ENCODE results near the gene ZNF598.
"Not testable (repeated sequence)": the region's sequence is repeated elsewhere in the genome, so short reads cannot be mapped to it uniquely, and the experiment has no call there.

The ZNF598 gene

DNA sequence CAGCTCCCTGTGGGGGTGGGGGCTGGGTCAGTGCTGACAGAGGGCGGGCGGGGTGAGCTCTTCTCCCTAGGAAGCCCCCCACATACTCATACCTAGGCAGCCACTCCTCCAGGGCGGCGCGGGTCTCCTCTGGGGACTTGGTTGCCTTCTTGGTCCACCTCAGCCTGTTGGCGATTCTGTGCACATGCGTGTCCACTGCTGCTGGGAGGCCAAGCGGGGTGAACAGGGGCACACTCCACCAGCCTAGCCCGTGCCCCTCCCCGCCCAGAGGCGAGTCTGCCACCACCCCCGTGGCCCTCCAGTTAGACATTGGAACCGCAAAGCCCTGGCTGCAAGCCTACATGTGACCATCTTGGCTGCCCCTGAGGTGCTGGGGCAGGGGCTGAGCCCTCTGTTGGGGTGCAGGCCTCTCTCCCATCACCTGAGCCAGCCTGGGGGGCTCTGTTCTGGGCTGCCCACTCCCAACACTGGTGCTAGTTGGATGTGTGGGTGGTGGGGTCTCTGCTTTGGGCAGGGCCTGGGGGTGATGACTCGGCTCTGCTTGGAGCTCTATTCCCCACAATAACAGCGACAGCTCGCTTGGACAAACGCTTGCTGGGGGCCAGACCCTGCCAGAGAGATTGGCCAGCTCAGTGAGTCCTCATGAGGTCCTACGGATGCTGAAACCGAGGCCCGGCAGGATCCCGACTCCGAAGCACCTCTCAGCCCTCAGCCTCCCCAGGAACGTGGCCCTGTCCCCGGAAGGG is 30.6 kb upstream of the ZNF598 start:
- no peak for DNase-seq (ENCODE audit: low read depth)

DNA sequence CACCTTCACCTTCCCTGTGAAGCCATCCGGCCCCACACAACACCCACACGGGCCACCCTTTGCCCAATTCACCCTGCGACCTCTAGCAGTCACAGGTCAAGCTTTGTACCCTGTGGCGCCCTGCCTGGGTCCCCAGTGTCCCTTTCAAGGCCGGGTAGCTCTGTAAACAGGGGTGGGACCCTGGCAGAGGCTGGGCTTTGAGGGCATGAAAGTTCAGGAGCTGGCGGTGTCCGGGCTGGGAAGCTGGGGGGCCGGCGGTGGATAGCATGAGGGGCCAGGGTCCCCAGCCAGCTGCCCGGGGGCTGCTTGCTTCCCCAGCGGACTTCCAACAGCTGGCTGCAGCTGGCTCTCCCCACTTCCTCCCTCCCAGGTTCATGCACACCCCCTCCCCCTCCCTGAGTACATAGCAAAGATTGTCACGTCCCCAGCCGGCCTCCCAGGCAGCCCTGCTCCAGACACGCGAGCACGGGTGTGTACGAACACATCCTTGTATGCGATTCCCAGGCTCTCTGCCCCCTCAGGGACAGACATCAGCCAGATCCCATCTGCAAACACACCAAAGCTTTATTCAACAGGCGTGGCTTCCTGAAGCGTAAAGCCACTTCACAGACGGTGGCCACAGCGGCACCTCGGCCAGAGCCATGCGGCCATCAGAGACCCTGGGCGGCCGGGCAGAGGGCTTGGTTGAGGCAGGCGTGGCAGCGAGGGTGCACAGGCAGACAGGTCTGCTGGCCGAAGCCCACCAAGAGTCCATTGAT is 29.8 kb upstream of the ZNF598 start:
- DNase-seq (ENCODE audit: low read depth), result no peak

DNA sequence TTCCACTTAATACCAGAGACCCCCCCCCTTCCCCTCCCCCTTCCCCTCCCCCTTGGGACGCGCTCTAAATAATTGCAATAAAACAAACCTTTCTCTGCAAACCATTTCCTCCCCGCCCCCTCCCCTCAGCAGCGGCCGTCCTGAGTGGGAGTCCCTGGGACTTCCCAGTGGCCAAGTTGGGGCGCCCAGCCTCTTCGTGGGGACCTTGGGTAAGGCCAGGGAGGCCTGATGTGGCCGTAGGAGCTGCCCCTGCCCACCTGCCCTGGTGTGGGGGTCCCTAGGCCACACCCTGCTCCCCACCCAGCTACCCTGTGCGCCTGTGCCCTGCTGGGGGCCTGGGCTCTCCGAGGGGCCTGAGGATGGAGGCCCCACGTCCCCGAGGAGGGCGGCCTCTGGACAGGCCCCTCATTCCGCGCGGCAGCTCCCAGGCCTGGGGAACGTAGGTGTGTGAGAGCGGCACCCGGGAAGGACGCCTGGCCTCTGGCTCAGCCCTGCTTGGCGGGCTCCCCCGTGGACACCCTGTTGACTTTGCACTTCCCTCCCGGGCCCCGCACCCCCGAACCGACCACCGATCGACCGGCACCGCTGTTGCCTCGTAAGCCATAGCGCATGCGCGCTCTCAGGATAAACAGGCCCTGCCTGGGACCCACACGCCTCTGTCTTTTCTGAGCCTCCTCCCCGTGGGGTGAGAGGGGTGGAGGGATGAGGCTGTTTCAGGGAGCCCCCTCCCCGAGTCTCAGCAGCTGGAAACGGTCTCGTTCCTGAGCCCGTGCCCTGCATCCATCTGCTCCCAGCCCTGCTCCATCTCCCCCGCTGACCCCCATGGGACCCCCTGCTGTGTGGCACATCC is 29.0 kb upstream of the ZNF598 start:
- DNase-seq (ENCODE audit: low read depth), result no peak

DNA sequence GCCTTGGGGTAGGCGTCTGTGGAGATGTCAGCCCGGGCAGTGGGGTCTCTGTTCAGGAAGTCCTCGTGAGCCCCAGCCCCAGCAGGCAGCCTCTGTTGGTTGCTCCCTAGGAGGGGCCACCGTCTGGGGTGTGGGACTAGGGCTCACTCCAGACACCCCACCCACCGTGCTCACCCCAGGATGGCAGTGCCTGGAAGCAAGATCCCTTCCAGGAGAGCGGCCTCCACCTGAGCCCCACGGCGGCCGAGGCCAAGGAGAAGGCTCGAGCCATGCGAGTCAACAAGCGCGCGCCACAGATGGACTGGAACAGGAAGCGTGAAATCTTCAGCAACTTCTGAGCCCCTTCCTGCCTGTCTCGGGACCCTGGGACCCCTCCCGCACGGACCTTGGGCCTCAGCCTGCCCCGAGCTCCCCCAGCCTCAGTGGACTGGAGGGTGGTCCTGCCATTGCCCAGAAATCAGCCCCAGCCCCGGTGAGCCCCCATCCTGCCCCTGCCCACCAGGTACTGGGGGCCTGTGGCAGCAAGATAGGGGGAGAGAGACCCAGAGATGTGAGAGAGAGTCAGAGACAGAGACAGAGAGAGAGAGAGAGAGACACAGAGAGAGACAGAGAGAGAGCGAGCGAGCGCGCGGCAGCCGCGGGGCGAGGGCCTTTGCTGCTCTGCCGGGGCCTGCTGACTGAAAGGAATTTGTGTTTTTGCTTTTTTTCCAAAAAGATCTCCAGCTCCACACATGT is 28.2 kb upstream of the ZNF598 start:
- DNase-seq (ENCODE audit: low read depth), result no peak

DNA sequence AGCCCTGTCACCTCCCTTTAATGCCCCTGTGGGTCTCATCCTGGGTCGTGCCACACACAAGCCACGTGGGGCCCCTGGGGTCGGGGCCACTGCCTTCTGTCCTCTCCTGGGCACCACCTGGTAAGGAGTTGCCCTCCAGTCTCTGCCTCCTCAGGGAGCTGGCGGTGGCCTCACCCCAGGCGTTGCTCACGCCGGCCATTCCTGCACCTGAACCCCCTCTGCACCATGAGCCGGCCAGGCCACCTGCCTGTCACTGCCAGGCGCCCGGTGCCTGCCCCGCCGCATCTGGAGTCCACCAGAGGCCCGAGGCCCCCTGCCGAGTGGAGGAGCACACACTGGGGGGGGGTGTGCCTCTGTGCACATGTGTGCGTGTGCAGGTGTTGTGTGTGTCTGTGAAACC is 27.5 kb upstream of the ZNF598 start:
- DNase-seq (ENCODE audit: low read depth), result no peak

DNA sequence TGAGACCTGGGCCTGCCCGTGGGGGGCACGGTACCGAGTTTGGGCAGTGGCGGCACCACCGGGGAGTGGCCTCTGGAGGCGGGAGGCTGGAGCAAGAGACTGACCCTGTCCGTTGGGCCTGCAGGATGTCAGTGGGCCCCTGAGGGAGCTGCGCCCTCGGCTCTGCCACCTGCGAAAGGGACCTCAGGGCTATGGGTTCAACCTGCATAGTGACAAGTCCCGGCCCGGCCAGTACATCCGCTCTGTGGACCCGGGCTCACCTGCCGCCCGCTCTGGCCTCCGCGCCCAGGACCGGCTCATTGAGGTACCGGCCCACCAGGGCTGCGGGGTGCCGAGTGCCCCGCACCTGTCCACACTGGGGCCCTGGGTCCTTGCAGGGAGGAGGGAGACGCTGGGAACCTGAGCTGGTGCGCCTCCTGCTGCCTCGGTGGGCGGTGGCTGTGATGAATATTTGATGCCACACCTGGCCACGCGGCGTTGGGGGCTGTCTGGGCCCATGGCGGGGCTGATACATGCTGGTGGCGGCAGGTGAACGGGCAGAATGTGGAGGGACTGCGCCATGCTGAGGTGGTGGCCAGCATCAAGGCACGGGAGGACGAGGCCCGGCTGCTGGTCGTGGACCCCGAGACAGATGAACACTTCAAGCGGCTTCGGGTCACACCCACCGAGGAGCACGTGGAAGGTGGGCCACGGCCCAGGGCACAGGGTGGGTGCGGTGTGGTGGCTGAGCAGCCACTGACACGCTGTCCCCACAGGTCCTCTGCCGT is 26.8 kb upstream of the ZNF598 start:
- DNase-seq (ENCODE audit: low read depth), result no peak

DNA sequence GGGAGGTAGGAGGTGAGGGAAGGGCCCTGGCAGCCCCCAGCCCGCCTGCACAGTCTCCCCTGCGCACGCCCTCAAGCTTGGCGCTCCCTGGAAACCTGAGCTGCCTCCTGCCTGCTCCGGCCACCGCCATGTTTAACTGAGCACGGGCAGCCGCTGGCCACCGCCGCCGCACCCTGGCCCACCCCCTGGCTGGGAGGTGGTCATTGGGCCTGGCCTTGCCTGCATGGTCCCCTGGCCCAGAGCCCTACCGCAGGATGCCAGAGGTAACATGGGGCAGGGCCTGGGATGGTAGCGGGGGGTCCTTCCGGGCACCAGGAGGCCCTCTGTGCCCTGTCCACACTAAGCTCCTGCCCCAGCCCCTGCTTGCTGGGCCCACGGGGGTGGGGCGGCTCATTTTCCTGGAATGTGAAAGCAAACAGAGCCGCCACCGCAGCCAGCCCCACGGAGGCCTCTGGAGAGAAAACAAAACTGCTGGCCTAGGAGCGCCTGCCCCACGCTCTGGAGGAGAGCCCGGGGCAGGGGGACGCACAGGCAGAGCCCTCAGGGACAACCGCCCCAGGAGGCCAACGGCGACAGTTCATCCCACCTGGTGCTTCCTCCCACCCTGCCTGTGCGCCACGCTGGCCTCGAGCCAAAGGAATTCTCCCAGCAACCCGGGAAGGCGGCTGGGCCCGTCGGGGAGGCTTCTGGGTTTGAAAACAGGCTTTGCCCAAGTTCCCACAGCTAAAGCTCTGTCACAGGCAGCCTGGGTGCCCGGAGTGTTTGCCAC is 26.0 kb upstream of the ZNF598 start:
- no peak for DNase-seq (ENCODE audit: low read depth)

DNA sequence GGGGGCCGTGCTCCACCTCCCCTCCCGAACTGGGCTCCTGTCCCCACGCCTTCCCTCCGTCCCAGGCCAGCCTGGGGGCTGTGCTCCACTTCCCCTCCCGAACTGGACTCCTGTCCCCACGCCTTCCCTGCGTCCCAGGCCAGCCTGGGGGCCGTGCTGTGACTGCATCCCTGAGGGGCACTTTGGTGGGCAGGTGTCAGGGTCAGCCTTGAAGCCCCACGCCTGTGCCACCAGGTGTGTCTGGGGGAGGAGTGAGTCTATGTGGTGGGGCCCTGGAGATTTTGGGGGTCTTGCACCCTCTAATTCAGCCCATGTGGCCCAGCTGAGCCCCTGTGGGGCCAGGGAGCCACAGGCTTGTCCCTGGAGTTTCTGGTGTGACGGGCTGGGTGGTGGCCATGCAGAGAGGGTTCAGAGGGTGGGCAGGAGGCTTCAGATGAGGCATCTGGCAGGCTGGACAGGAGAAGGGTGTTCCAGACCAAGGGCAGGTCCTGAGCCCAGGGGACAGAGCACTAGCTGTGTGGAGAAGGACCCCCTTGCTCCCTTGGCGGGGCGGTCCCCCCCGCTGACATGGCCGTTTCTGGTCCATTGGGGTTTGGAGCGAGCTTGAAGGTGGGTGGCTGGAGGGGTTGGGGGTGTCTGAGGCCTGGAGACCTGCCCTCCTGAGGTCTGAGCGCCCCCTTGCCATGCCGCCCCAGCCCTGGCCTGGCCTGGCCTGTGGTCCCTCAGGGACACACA is 25.2 kb upstream of the ZNF598 start:
- DNase-seq (ENCODE audit: low read depth), result no peak

DNA sequence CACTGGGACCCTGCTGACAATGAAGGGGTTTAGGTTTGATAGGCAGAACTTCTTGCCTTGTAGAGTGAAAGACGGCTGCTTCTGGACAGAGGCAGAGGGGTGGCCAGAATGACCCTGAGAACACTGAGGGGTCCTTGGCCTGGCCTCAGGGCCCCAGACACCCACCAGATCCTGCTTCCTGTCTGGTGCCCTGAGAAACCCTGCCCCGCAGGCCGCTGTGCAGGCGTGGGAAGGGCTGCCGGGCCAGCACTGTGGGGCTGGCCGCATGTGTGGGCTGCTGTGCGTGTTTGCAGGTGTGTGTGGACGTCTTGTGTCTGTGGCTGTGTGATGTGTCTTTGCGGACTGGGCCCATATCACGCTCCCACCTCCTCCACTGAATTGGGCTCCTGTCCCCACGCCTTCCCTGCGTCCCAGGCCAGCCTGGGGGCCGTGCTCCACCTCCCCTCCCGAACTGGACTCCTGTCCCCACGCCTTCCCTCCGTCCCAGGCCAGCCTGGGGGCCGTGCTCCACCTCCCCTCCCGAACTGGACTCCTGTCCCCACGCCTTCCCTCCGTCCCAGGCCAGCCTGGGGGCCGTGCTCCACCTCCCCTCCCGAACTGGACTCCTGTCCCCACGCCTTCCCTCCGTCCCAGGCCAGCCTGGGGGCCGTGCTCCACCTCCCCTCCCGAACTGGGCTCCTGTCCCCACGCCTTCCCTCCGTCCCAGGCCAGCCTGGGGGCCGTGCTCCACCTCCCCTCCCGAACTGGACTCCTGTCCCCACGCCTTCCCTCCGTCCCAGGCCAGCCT is 24.5 kb upstream of the ZNF598 start:
- not testable (repeated sequence) for DNase-seq (ENCODE audit: low read depth)

DNA sequence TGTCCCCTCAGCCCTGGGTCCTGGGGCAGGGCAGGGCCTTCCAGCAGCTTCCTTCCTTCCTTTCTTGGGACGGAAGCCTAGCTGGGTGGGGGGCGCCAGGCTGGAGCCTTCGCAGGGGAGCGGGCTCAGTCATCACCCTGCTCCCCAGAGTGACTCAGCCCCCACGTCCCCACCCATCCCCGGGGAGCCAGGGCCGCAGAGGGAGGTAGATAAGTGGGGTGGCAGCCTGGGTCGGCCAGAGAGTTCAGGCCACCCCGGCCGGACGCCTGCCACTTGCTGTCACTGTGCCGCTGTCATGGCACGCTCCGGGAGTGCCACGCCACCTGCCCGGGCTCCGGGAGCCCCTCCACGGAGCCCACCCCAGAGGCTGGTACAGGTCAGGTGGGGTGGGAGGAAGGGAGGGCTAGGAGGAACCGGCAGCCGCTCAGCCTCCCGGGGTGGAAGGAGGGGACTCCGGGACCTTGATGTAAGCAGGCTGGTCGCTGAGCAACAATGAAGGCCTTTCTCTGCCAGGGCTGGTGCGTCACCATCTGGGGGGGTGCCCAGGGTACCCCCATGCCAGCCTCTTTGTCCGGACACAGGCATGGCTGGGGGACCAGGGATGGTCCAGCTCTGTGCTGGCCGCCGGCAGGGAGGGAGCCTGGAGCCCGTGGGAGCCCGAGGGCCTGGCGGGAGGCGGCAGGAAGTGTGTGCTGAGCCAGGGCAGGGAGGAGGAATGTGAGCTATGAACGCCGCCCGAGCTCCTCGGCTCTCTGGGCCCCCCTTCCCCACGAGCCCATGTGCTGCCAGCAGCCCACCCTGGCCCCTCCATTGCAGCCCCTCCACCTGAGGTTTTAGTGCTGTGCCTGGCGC is 23.7 kb upstream of the ZNF598 start:
- no peak for DNase-seq (ENCODE audit: low read depth)

DNA sequence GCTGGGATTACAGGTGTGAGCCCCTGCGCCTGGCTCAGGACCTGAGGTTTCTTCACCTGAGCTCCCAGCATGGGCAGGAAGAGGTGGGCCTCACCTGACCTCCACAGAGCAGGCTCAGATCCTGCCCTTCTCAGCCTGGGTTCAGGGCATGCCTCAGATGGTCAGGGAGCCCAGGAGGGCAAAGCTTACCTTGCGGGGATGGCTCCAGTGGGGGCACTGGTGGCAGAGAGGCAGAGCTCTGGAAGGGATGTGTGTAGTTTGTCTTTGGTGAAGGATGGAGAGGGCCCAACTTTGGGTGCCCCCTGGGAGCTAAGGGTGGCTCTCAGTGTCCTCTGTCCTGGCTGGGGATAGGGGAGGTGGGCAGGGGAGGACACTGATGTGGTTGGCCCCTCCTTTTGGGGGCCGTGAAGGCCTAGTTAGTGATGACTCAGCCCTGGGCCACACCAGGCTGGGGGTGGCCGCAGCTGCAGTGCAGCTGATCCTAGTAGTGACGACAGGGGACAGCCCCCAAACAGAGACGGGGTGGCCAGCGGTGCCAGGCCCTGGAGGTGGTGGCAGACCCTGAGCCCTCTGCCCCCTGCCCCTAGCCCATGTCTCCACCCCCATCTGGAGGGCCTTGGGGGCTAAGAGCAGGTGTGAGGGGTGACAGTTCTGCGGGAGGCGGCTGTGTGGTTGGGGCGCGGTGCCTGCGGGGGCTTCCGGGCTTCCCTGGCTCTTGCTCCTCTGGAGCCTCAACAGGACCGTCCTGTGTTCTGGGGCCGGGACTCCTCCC is 22.9 kb upstream of the ZNF598 start:
- DNase-seq (ENCODE audit: low read depth), result no peak

DNA sequence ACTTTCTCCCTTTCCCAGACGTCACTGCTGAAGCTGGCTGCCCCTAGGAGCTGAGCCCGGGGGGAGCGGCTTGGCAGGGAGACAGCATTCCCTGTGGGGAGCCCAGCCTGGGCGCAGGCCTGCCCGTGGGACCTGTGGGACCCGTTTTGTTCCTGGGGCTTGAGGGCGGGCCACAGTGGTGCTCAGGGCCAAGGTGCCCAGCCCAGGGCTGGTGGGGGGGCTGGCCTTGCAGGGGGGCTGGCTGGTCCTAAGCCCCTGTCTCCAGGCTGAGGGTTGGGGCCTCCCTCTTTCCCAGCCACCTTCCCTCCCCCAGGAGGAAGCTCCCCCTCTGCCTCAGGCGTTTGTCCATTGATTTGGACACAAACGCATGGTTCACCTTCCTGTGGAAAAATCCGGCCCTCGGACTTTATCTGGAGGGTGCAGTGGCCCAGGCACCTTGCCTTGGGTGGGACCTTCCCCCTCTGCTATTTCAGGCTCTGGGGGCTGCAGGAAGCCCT is 21.5 kb upstream of the ZNF598 start:
- DNase-seq (ENCODE audit: low read depth), result no peak

DNA sequence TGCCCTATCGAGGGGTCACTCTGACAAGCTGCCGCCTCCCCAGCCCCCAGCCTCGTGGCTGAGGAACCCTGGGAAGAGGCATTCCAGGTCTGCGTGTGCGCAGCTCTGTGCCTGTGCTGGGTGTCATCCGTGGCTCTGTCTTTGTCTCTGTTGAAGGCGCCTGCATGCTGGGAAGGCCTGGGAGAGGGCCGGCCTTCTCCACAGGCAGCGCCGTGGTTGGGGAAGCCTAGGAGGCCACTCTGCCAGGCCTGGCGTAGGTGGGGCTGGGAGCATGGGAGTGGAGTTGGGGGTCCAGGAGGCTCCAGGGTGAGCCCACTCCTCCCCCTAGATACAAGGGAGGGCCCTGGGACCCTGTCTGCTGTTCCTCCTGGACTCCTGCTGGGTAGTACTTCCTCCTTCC is 20.4 kb upstream of the ZNF598 start:
- DNase-seq (ENCODE audit: low read depth), result no peak

DNA sequence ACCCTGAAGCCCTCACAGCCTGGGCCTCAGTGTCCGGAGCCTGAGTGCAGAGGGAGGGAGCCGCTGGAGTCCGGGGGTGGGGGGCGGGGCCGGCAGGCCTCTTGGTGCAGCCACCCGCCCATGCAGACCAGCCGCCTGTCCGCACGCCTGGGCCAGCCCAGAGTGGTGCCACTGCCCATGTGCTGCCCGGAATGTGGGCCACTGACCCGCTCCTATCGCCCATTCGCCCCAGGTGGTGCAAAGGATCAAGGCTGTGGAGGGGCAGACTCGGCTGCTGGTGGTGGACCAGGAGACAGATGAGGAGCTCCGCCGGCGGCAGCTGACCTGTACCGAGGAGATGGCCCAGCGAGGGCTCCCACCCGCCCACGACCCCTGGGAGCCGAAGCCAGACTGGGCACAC is 19.7 kb upstream of the ZNF598 start:
- DNase-seq (ENCODE audit: low read depth), result no peak

DNA sequence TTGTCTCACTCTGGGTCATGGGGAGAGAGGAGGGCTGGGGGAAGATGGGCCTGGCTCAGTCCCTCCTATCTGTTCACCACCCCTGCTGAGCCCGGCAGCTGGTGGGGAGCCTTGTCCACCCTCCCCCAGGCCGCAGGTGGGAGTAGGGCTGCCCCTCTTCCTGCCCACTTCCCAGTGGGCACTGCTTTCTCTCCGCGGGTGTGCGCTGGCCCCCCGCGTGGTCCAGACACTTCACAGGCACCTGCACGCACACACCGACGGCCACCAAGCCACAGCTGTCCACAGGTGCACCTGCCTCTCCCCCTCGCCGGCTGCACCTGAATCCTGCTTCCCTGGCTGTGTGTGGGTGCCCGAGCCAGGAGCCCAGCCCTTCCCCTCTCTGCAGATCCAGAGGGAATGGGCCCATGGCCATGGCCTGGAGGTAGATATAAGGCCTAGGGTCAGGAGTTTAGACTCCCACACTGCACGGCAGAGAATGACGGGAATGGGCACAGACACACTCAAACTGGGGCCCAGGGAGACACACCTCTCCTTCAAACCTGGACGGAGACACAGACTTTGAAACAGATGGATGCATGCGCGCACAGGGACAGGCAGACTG is 19.1 kb upstream of the ZNF598 start:
- no peak for DNase-seq (ENCODE audit: low read depth)

DNA sequence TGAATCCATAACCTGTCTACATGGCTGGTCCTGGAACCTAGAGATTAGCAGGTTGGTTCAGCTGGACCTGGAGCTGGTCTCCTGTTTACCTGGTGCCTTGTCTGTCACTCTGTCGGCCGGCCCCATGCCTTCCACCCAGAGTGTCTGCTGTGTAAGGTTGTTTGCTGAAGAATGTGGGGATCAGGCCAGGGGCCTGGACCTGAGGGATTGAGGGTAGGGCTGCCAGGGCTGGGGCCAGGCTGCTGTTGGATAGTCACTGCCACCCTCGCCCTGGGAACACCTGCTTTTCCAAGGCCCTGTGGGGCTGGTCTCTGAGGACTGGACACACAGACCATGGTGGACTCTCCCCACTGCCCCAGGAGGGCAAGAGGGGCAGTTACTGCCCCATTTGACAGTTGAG is 18.5 kb upstream of the ZNF598 start:
- no peak for DNase-seq (ENCODE audit: low read depth)

All from HS-5 (cell line).